Measurements from ENCODE around the gene HDDC3. TPM values are rescaled to one million over a fixed set of nuclear protein-coding genes. Genes with fewer than 3 reads are reported as not detected.

The HDDC3 gene
- total and polyA plus RNA-seq, 9 of the 15 experiments (the other 6 are each of a cell fraction or from before 2014, with no cell fraction given), result 14.9 to 55.8 (median 36.9) TPM

DNA sequence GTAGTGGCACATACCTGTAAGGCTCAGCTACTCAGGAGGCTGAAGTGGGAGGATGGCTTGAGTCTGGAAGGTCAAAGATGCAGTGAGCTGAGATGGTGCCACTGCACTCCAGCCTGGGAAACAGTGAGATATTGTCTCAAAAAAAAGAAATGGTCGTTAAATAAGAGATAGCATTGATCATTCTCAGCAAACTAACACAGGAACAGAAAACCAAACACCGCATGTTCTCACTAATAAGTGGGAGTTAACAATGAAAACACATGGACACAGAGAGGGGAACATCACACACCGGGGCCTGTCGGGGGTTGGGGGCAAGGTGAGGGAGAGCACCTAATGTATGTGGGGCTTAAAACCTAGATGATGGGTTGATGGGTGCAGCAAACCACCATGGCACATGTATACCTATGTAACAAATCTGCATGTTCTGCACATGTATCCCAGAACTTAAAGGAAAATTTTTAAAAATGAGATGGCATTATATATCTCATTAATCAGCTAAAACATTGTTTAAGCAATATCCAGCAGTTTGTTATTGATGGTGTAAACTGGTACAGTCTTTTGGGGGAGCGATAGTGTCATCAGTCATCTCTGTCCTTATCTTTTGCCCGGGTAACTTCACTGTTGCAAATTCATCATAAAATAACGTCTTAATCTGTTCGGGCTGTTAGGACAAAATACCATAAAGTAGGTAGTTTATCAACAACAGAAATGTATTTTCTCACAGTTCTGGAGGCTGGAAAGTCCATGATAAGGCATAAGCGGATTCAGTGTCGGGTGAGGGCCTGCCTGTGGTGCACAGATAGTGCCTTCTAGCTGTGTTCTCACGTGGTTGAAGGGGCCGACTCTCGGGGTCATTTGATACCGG lies 30.9 kb downstream of the HDDC3 start (continued):
- TF ChIP-seq, protein P1, sequence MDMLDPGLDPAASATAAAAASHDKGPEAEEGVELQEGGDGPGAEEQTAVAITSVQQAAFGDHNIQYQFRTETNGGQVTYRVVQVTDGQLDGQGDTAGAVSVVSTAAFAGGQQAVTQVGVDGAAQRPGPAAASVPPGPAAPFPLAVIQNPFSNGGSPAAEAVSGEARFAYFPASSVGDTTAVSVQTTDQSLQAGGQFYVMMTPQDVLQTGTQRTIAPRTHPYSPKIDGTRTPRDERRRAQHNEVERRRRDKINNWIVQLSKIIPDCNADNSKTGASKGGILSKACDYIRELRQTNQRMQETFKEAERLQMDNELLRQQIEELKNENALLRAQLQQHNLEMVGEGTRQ (CRISPR knock-in tag; IDR thresholded peaks at IDR 0.05), result peak; percentile 51; the same call in 1 of the 2 replicates
- TF ChIP-seq, protein P2, sequence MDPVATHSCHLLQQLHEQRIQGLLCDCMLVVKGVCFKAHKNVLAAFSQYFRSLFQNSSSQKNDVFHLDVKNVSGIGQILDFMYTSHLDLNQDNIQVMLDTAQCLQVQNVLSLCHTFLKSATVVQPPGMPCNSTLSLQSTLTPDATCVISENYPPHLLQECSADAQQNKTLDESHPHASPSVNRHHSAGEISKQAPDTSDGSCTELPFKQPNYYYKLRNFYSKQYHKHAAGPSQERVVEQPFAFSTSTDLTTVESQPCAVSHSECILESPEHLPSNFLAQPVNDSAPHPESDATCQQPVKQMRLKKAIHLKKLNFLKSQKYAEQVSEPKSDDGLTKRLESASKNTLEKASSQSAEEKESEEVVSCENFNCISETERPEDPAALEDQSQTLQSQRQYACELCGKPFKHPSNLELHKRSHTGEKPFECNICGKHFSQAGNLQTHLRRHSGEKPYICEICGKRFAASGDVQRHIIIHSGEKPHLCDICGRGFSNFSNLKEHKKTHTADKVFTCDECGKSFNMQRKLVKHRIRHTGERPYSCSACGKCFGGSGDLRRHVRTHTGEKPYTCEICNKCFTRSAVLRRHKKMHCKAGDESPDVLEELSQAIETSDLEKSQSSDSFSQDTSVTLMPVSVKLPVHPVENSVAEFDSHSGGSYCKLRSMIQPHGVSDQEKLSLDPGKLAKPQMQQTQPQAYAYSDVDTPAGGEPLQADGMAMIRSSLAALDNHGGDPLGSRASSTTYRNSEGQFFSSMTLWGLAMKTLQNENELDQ (CRISPR knock-in tag; IDR thresholded peaks at IDR 0.05; ENCODE audit: borderline replicate concordance), result no peak
- TF ChIP-seq, protein P3, sequence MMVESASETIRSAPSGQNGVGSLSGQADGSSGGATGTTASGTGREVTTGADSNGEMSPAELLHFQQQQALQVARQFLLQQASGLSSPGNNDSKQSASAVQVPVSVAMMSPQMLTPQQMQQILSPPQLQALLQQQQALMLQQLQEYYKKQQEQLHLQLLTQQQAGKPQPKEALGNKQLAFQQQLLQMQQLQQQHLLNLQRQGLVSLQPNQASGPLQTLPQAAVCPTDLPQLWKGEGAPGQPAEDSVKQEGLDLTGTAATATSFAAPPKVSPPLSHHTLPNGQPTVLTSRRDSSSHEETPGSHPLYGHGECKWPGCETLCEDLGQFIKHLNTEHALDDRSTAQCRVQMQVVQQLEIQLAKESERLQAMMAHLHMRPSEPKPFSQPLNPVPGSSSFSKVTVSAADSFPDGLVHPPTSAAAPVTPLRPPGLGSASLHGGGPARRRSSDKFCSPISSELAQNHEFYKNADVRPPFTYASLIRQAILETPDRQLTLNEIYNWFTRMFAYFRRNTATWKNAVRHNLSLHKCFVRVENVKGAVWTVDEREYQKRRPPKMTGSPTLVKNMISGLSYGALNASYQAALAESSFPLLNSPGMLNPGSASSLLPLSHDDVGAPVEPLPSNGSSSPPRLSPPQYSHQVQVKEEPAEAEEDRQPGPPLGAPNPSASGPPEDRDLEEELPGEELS (CRISPR knock-in tag; IDR thresholded peaks at IDR 0.05; ENCODE audit: borderline replicate concordance), result no peak; the same call in 1 of the 2 replicates
- TF ChIP-seq ZNF239 (CRISPR knock-in tag; IDR thresholded peaks at IDR 0.05) (peak; percentile 70), NELFE (IDR thresholded peaks at IDR 0.05; ENCODE audit: insufficient read depth, insufficient read length) (no peak), FOXK1 (CRISPR knock-in tag; IDR thresholded peaks at IDR 0.05; ENCODE audit: borderline replicate concordance) (no peak), NFIC (IDR thresholded peaks at IDR 0.05) (peak; percentile 98), JUNB (CRISPR knock-in tag; conservative IDR thresholded peaks at IDR 0.05) (no peak), ZNF668 (CRISPR knock-in tag; IDR thresholded peaks at IDR 0.05) (no peak), KAT8 (IDR thresholded peaks at IDR 0.05; ENCODE audit: low read depth) (no peak), ILK (tag; IDR thresholded peaks at IDR 0.05; ENCODE audit: borderline replicate concordance, low read depth) (no peak), ZNF263 (CRISPR knock-in tag; IDR thresholded peaks at IDR 0.05; ENCODE audit: borderline replicate concordance) (no peak), TAF15 (IDR thresholded peaks at IDR 0.05; ENCODE audit: low read depth, low read length) (no peak), TCF7L2 (IDR thresholded peaks at IDR 0.05; ENCODE audit: low read depth, low read length) (no peak), FOXK2 (conservative IDR thresholded peaks at IDR 0.05 in 1 of 2, IDR thresholded peaks at IDR 0.05 in 1 of 2; ENCODE audit: low read depth in 2 of 2) (peak; percentile 88 to 93), PTTG1 (tag; IDR thresholded peaks at IDR 0.05; ENCODE audit: low read depth) (no peak), RHOXF2B (CRISPR knock-in tag; conservative IDR thresholded peaks at IDR 0.05) (no peak), CEBPB (tag; IDR thresholded peaks at IDR 0.05) (peak; percentile 83), ZNF696 (CRISPR knock-in tag; conservative IDR thresholded peaks at IDR 0.05) (no peak), SMAD2 (IDR thresholded peaks at IDR 0.05; ENCODE audit: low read depth, low read length) (no peak), MCM2 (IDR thresholded peaks at IDR 0.05; ENCODE audit: low read depth) (no peak)
- TF ChIP-seq, protein P4, sequence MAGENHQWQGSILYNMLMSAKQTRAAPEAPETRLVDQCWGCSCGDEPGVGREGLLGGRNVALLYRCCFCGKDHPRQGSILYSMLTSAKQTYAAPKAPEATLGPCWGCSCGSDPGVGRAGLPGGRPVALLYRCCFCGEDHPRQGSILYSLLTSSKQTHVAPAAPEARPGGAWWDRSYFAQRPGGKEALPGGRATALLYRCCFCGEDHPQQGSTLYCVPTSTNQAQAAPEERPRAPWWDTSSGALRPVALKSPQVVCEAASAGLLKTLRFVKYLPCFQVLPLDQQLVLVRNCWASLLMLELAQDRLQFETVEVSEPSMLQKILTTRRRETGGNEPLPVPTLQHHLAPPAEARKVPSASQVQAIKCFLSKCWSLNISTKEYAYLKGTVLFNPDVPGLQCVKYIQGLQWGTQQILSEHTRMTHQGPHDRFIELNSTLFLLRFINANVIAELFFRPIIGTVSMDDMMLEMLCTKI (IDR thresholded peaks at IDR 0.05; ENCODE audit: partially characterized antibody), result no peak
